CD4-positive, alpha-beta T cell (primary cell): ENCODE results near the gene ICOS. TPM values are rescaled to one million over a fixed set of nuclear protein-coding genes. Genes with fewer than 3 reads are reported as not detected.

ENCODE experiments used
- ATAC-seq: fragments of 200-7000 bp; cut with Tn5 transposase; one replicate; pipeline ENCODE4 v1.10.0; 2022; ENCODE audit warnings: mild to moderate bottlenecking; ENCODE audit not compliant: poor library complexity
- CTCF ChIA-PET: fragments of 350-600 bp; sonication (Branson Sonifier 250); formaldehyde crosslinking; loops from one replicate; lab custom pipeline; 2021; ENCODE audit warnings: antibody characterized with exemption, inconsistent platforms; lab: Charles Lee
- POLR2A ChIA-PET: fragments of 350-600 bp; sonication (Branson Sonifier 250); formaldehyde crosslinking; loops from one replicate; lab custom pipeline; 2021; ENCODE audit warnings: antibody characterized with exemption, inconsistent platforms; lab: Charles Lee
- DNase-seq, 14 experiments: peaks; one replicate each; pipeline ENCODE4 v3.0.0-alpha.2; 2013 to 2020; ENCODE audit warnings: mixed read lengths in 2 of 14
- H3K27ac ChIP-seq, 2 donors: one replicate each; pipeline versions ENCODE4 v1.5.1 to v1.7.0; 2013; ENCODE audit warnings: low read length in 2 of 2, low read depth in 1 of 2, mild to moderate bottlenecking in 1 of 2
- H3K27me3 ChIP-seq, 2 experiments: 1 replicate in 1 of 2; 2 replicates in 1 of 2; pipeline versions ENCODE4 v1.6.1 to v1.7.0; 2013; ENCODE audit warnings: low read length in 2 of 2, control low read depth in 1 of 2, mild to moderate bottlenecking in 1 of 2, moderate library complexity in 1 of 2; ENCODE audit not compliant: insufficient read depth in 2 of 2, control insufficient read depth in 1 of 2
- H3K36me3 ChIP-seq: one replicate; pipeline ENCODE4 v1.6.1; 2013; ENCODE audit warnings: low read length, control low read depth; ENCODE audit not compliant: insufficient read depth
- H3K4me1 ChIP-seq: one replicate; pipeline ENCODE4 v1.6.1; 2013; ENCODE audit warnings: low read length, control low read depth; ENCODE audit not compliant: insufficient read depth
- H3K4me3 ChIP-seq: one replicate; pipeline ENCODE4 v1.5.1; 2013; ENCODE audit warnings: mild to moderate bottlenecking, low read length, moderate library complexity
- H3K9me3 ChIP-seq, 2 experiments: 1 replicate in 1 of 2; 2 replicates in 1 of 2; pipeline versions ENCODE4 v1.6.1 to v1.7.0; 2013; ENCODE audit warnings: low read length in 2 of 2, mild to moderate bottlenecking in 2 of 2, control low read depth in 1 of 2, moderate library complexity in 1 of 2; ENCODE audit not compliant: control insufficient read depth in 1 of 2, insufficient read depth in 1 of 2
- H3K27ac Mint-ChIP-seq: one replicate; pipeline ENCODE4 v1.8.0; 2020; ENCODE audit warnings: mixed read lengths
- H3K27me3 Mint-ChIP-seq: one replicate; pipeline ENCODE4 v1.8.0; 2021; ENCODE audit warnings: mixed read lengths
- H3K36me3 Mint-ChIP-seq: one replicate; pipeline ENCODE4 v1.8.0; 2021; ENCODE audit warnings: low read depth, mixed read lengths
- H3K4me1 Mint-ChIP-seq: one replicate; pipeline ENCODE4 v1.8.0; 2021; ENCODE audit warnings: low read depth, mixed read lengths
- H3K4me3 Mint-ChIP-seq: one replicate; pipeline ENCODE4 v1.8.0; 2020; ENCODE audit warnings: mild to moderate bottlenecking, mixed read lengths
- H3K9me3 Mint-ChIP-seq: one replicate; pipeline ENCODE4 v1.8.0; 2020; ENCODE audit warnings: mixed read lengths
- intact Hi-C, 2 experiments: fragments of 100-400 bp; cut with DNase I in 1 of 2; cut with micrococcal nuclease in 1 of 2; formaldehyde crosslinking; loops; one replicate each; pipeline versions ENCODE4 v1.15.1 to v1.9.0; 2023 to 2025; cut with DNase I, micrococcal nuclease
- total RNA-seq, 174 experiments: library from RNA in 2 of 174; stranded (reverse) in 2 of 174; gene quantifications; one replicate each; pipeline ENCODE4 v1.2.3 and lab custom pipeline; 2021 to 2026
- TF ChIP-seq, protein P1 (sequence below): fragments of 200-600 bp; IDR thresholded peaks from one replicate; pipeline ENCODE4 v1.8.0; 2022; ENCODE audit warnings: antibody characterized with exemption, mild to moderate bottlenecking

ICOS gene
- total RNA-seq, 2 experiments from 2014 or later, result 93.3 to 98.1 TPM

DNA sequence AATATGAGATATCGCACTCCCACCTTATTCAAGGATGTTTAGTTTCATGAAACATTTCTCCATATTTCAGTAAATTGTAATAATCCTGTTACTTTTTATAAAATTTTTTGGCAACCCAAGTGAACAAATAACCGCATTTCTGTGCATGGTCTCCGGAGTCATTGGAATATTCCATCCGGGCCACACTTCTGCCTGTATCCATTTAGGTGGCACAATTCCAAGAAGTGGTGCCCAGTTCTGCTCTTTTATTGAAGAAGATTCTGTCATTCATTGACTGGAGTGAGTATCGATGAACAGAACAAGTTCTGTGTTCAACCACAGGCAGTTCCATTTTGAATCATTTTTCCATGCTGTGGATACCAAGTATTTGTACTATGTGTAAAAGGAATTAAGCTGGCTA is 26.6 kb upstream of the ICOS start:
- no peaks in the 10 kb centered on the region for H3K27me3 Mint-ChIP-seq

DNA sequence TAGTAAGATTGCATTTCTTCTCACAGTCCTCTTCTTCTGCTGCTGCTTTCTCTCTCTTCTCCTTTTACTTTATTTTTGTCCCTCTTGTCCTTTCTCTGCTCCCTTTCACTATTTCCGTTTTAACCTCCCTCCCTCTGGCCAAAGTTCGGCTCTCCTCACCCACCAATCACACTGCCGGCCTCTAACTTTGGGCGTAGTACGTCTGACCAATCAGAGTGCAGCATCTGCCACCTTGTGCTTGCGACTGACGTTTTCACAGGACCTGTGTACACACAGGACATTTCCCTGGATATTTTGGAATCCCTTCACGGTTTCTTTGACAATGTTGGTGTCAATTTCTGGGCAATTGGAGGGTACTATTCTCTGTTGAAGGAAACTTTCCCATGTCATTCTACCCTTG is 22.6 kb upstream of the ICOS start:
- Histone ChIP-seq H3K9me3 (no peaks in the 10 kb centered on the region), H3K4me1 (peaks cover 14% of the 10 kb centered on the region), H3K36me3 (no peaks in the 10 kb centered on the region), H3K4me3 (no peak overlapping the region), H3K27ac (no peak overlapping the region), H3K27me3 (no peaks in the 10 kb centered on the region)
- TF ChIP-seq, protein P1, sequence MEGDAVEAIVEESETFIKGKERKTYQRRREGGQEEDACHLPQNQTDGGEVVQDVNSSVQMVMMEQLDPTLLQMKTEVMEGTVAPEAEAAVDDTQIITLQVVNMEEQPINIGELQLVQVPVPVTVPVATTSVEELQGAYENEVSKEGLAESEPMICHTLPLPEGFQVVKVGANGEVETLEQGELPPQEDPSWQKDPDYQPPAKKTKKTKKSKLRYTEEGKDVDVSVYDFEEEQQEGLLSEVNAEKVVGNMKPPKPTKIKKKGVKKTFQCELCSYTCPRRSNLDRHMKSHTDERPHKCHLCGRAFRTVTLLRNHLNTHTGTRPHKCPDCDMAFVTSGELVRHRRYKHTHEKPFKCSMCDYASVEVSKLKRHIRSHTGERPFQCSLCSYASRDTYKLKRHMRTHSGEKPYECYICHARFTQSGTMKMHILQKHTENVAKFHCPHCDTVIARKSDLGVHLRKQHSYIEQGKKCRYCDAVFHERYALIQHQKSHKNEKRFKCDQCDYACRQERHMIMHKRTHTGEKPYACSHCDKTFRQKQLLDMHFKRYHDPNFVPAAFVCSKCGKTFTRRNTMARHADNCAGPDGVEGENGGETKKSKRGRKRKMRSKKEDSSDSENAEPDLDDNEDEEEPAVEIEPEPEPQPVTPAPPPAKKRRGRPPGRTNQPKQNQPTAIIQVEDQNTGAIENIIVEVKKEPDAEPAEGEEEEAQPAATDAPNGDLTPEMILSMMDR, result no peak
- no peaks in the 10 kb centered on the region for H3K27me3 Mint-ChIP-seq
- DNase-seq (peak in 1 of 14 experiments; percentile 17), ATAC-seq (no peak)
- ChIA-PET POLR2A (interaction anchor here (0.6 to 1.0 kb wide), 3 partner anchors 23 to 44 kb away, joined by 3 to 5 read pairs (median 4); partner anchors contain the start of gene ICOS), CTCF (no interaction called here)
- intact Hi-C loops, result loop anchor here in 1 of 2 experiments (10.0 kb wide), 1 partner anchor 1339 kb away; no protein-coding TSS in a partner anchor
- H3K4me3 Mint-ChIP-seq, result peak overlapping the region; percentile 60
- H3K4me1 Mint-ChIP-seq, result peaks cover 37% of the 10 kb centered on the region
- H3K36me3 Mint-ChIP-seq, result no peaks in the 10 kb centered on the region
- H3K27ac Mint-ChIP-seq, result no peak overlapping the region
- H3K9me3 Mint-ChIP-seq, result no peaks in the 10 kb centered on the region

More for the DNA sequence above, 26.6 kb upstream of the ICOS start:
- Mint-ChIP-seq H3K9me3 (no peaks in the 10 kb centered on the region), H3K27ac (no peak overlapping the region), H3K36me3 (no peaks in the 10 kb centered on the region), H3K4me1 (peaks cover 24% of the 10 kb centered on the region), H3K4me3 (no peak overlapping the region)
- Histone ChIP-seq H3K4me1 (peaks cover 17% of the 10 kb centered on the region), H3K36me3 (no peaks in the 10 kb centered on the region), H3K27ac (no peak overlapping the region), H3K27me3 (no peaks in the 10 kb centered on the region), H3K9me3 (no peaks in the 10 kb centered on the region), H3K4me3 (no peak overlapping the region)
- intact Hi-C loops, result loop anchor here (1.0 to 10.0 kb wide), 6 partner anchors 41 to 1335 kb away; no protein-coding TSS in a partner anchor
- ATAC-seq (no peak), DNase-seq (no peak)
- POLR2A ChIA-PET, result interaction anchor here (0.6 to 1.7 kb wide), 11 partner anchors 9 to 429 kb away, joined by 3 to 10 read pairs (median 4); partner anchors contain the start of gene CTLA4
- CTCF ChIA-PET, result interaction anchor here (0.7 to 3.4 kb wide), 13 partner anchors 10 to 425 kb away, joined by 3 to 19 read pairs (median 4); partner anchors contain the start of gene CTLA4
- TF ChIP-seq, protein P1, result peak; percentile 36

DNA sequence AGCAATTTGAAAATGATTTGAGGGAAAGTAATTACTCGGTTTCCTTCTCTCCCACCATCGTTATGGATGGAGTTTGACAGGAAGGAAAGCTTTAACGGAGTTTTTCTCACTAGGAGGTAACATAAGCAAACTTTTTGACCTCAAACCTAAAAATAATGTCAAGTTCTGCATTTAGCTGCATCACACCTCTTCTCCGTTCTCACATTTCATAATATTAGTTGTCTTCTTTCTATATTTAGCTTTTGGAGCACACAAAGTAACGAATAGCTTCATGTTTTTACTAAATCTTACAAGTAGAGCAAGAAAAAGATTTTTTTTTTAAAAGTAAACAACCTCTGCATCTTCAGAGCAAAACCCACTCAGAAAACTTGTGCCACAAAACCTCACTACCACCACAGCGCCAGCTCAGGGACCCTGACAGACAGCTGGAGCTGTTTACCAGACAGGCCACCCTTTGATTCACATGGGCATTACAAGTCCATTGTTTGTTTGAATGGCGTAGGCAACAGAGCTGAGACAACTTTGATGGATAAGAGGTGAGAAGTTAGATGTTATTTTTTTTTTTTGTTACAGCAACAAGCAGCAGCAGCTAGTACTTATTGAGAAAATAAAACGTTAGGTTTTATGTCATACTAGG is 21.9 kb upstream of the ICOS start:
- Mint-ChIP-seq H3K4me1 (peaks cover 30% of the 10 kb centered on the region), H3K36me3 (no peaks in the 10 kb centered on the region), H3K9me3 (no peaks in the 10 kb centered on the region), H3K27me3 (no peaks in the 10 kb centered on the region), H3K4me3 (peak overlapping the region; percentile 52), H3K27ac (peak overlapping the region; percentile 1)
- CTCF ChIA-PET, result no interaction called here
- TF ChIP-seq, protein P1, result no peak
- Histone ChIP-seq H3K4me1 (peaks cover 7% of the 10 kb centered on the region), H3K36me3 (no peaks in the 10 kb centered on the region), H3K9me3 (no peaks in the 10 kb centered on the region), H3K4me3 (peak overlapping the region; percentile 4), H3K27ac (no peak overlapping the region), H3K27me3 (no peaks in the 10 kb centered on the region)
- POLR2A ChIA-PET, result interaction anchor here (0.6 to 1.2 kb wide), 6 partner anchors 18 to 99 kb away, joined by 3 to 5 read pairs (median 3); partner anchors contain the start of gene ICOS
- intact Hi-C loops, result loop anchor here in 1 of 2 experiments (10.0 kb wide), 1 partner anchor 1340 kb away; no protein-coding TSS in a partner anchor
- ATAC-seq (peak; percentile 74), DNase-seq (peak in 4 of 14 experiments; percentile 19 to 50 (median 32))
